Measurements from ENCODE around the gene IRGQ. TPM values are rescaled to one million over a fixed set of nuclear protein-coding genes. Genes with fewer than 3 reads are reported as not detected.

IRGQ gene
- total and polyA plus RNA-seq, 7 donors = 5.5 to 26.9 (median 21.5) TPM

DNA sequence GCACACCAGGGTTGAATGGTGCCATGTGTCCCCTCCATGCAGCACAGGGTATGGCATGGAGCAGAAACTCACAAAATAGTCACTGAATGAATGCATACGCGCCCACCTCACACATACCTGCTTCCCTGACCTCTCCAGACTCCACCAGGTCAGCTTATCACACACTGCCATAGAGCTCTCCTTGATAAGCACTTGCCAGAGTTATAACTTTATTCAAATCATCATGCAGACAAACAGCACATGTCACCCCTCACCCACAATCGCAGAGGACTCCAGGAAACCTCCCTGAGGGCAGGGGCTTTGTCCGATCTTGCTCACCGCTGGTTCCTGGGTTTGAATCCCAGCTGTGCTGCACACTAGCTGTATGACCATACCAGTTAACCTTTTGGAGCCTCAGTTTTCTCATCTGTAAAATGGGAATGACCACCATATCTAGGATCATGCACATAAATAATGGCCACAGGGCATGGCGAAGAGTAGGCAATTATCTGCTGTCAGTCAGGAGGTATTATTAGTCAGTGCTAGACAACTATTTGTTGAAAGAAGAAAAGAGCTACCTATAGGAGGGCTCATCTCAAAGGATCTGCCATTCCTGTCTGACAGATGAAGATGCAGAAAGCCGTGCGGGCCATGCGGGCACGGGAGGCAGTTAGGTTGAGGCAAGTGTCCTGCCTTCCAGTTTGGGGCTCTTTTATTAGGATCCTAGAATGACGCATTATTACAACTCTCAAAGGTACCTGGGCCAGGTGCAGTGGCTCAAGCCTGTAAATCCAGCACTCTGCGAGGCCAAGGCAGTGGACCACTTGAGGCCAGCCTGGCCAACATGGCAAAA lies 34.6 kb downstream of the IRGQ start:
- TF ChIP-seq, protein P1, sequence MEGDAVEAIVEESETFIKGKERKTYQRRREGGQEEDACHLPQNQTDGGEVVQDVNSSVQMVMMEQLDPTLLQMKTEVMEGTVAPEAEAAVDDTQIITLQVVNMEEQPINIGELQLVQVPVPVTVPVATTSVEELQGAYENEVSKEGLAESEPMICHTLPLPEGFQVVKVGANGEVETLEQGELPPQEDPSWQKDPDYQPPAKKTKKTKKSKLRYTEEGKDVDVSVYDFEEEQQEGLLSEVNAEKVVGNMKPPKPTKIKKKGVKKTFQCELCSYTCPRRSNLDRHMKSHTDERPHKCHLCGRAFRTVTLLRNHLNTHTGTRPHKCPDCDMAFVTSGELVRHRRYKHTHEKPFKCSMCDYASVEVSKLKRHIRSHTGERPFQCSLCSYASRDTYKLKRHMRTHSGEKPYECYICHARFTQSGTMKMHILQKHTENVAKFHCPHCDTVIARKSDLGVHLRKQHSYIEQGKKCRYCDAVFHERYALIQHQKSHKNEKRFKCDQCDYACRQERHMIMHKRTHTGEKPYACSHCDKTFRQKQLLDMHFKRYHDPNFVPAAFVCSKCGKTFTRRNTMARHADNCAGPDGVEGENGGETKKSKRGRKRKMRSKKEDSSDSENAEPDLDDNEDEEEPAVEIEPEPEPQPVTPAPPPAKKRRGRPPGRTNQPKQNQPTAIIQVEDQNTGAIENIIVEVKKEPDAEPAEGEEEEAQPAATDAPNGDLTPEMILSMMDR (IDR thresholded peaks at IDR 0.05) = no peak
- intact Hi-C loops (cut with DNase I) = no loop called here
- DNase-seq = no peak
- no peak overlapping the region for H3K4me3 ChIP-seq
- H3K27ac ChIP-seq = peak overlapping the region; percentile 87
- ATAC-seq = no peak
- 92 to 95% (median 92%) methylated on average over 12 of the region's 12 CpGs for WGBS, 3 donors
- H3K9me3 ChIP-seq = no peaks in the 10 kb centered on the region
- H3K27me3 ChIP-seq (ENCODE audit: insufficient read depth in 3 of 3, low read length in 2 of 3) = no peaks in the 10 kb centered on the region
- peaks cover 0 to 38% of the 10 kb centered on the region in 2 donors for H3K36me3 ChIP-seq (ENCODE audit: insufficient read depth in 1 of 2, low read depth in 1 of 2)
- peaks cover 7% of the 10 kb centered on the region for H3K4me1 ChIP-seq

GRCh38 chr19:43560687-43561086 lies 35.2 kb downstream of the IRGQ start:
- no peak overlapping the region for H3K27ac ChIP-seq
- no peaks in the 10 kb centered on the region for H3K27me3 ChIP-seq (ENCODE audit: insufficient read depth in 3 of 3, low read length in 2 of 3)
- intact Hi-C loops (cut with DNase I) = no loop called here
- no peaks in the 10 kb centered on the region for H3K9me3 ChIP-seq
- DNase-seq (no peak), ATAC-seq (no peak)
- 91 to 98% (median 92%) methylated on average over 6 of the region's 6 CpGs for WGBS, 3 donors
- H3K4me1 ChIP-seq = peaks cover 7% of the 10 kb centered on the region
- TF ChIP-seq, protein P1 (IDR thresholded peaks at IDR 0.05) = no peak
- peaks cover 0 to 45% of the 10 kb centered on the region in 2 donors for H3K36me3 ChIP-seq (ENCODE audit: insufficient read depth in 1 of 2, low read depth in 1 of 2)
- no peak overlapping the region for H3K4me3 ChIP-seq

DNA sequence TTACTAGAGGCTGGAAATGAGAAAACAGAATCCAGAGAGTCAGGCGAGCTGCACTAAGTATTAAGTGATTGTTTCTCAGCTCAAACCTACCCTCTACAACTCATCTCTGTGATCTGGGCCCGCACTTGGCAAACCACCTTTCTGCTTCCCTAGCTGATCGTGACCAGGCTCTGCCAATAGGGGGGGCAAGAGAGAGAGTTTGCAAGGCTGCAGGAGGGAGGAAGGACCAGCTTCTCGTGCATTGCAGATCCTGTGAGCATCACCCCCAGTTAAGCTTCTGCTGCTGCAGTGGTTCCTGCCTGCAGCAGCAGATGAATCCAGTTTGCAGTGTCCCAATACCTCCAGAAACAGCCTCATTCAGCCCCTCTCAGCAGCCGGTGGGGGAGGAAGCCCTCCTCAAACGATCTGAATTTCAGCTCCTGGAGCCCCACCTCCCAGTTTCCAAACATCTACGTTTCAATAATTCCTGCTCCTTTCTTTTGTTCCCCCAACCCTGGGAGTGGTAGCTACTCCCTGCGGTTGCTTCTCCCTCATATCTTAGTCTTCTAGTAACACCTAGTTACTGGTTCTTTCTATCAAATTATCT lies 40.7 kb downstream of the IRGQ start:
- H3K27ac ChIP-seq = no peak overlapping the region
- 52 to 55% (median 53%) methylated on average over 8 of the region's 8 CpGs for WGBS, 3 donors
- H3K4me3 ChIP-seq = no peak overlapping the region
- H3K9me3 ChIP-seq = no peaks in the 10 kb centered on the region
- H3K36me3 ChIP-seq (ENCODE audit: insufficient read depth in 1 of 2, low read depth in 1 of 2) = peaks cover 6 to 84% of the 10 kb centered on the region in 2 donors
- intact Hi-C loops (cut with DNase I) = no loop called here
- DNase-seq (peak; percentile 58 to 61), ATAC-seq (peak in 3 of 4 donors; percentile 47 to 57 (median 54))
- H3K27me3 ChIP-seq (ENCODE audit: insufficient read depth in 3 of 3, low read length in 2 of 3) = no peaks in the 10 kb centered on the region
- TF ChIP-seq, protein P1 (IDR thresholded peaks at IDR 0.05) = peak; percentile 43
- no peaks in the 10 kb centered on the region for H3K4me1 ChIP-seq

- 94 to 97% (median 95%) methylated on average over 15 of the region's 15 CpGs for WGBS, 3 donors
- no peak for DNase-seq
- TF ChIP-seq, protein P1 (IDR thresholded peaks at IDR 0.05) = no peak
Measured at GRCh38 chr19:43554317-43554895, 41.5 kb downstream of the IRGQ start.

More at GRCh38 chr19:43554317-43554895, 41.5 kb downstream of the IRGQ start:
- Histone ChIP-seq H3K27me3 (ENCODE audit: insufficient read depth in 3 of 3, low read length in 2 of 3) (no peaks in the 10 kb centered on the region), H3K36me3 (ENCODE audit: insufficient read depth in 1 of 2, low read depth in 1 of 2) (peaks cover 6 to 87% of the 10 kb centered on the region in 2 donors), H3K4me1 (no peaks in the 10 kb centered on the region), H3K9me3 (no peaks in the 10 kb centered on the region), H3K4me3 (no peak overlapping the region), H3K27ac (no peak overlapping the region)
- intact Hi-C loops (cut with DNase I) = loop anchor here in 1 of 2 donors (5.0 kb wide), 1 partner anchor 98 kb away; no protein-coding TSS in a partner anchor
- ATAC-seq = no peak

All from psoas muscle (tissue), 8 donors.